K562 (cell line): ENCODE data around the gene ZKSCAN3. TPM values are rescaled to one million over a fixed set of nuclear protein-coding genes. Genes with fewer than 3 reads are reported as not detected.

Experiments
- BRCA1 ChIP-seq, 2 experiments: fragments of 450-650 bp in 1 of 2; sonication (generic) in 1 of 2; formaldehyde crosslinking in 1 of 2; IDR thresholded peaks; 2 replicates each; pipeline versions ENCODE4 v1.5.0 to v1.6.1; 2017 to 2020; ENCODE audit warnings: mild to moderate bottlenecking in 1 of 2, missing genetic modification reagents in 1 of 2
- CREBBP ChIP-seq: IDR thresholded peaks from one replicate; pipeline ENCODE4 v1.6.1; 2012; ENCODE audit warnings: low read depth, mild to moderate bottlenecking, control low read depth, inconsistent platforms, low read length
- DNMT1 ChIP-seq: fragments of 450-650 bp; IDR thresholded peaks from 2 replicates; pipeline ENCODE4 v1.6.1; 2016; ENCODE audit warnings: antibody characterized with exemption, mild to moderate bottlenecking
- MBD2 ChIP-seq: sonication (generic); IDR thresholded peaks from 2 replicates; pipeline ENCODE4 v1.6.1; 2016; ENCODE audit warnings: low read depth, borderline replicate concordance
- RBM25 ChIP-seq: fragments of 200-400 bp; formaldehyde crosslinking; IDR thresholded peaks from 2 replicates; pipeline ENCODE4 v1.6.1; 2018; ENCODE audit warnings: low read length, low read depth, moderate library complexity; ENCODE audit not compliant: severe bottlenecking
- RNF2 ChIP-seq: sonication (generic); IDR thresholded peaks from 2 replicates; pipeline ENCODE4 v1.6.1; 2016
- TAF1 ChIP-seq: IDR thresholded peaks from 2 replicates; pipeline ENCODE4 v1.6.1; 2011; ENCODE audit warnings: mild to moderate bottlenecking, low read length, moderate library complexity; ENCODE audit not compliant: insufficient read depth, control insufficient read depth, severe bottlenecking; ENCODE audit errors: extremely low read depth
- TAF15 ChIP-seq: fragments of 200-400 bp; formaldehyde crosslinking; IDR thresholded peaks from 2 replicates; pipeline ENCODE4 v1.6.1; 2017; ENCODE audit warnings: mild to moderate bottlenecking, low read depth, low read length, moderate library complexity
- TEAD2 ChIP-seq: fragments of 450-650 bp; IDR thresholded peaks from 2 replicates; pipeline ENCODE4 v1.6.1; 2016; ENCODE audit warnings: missing genetic modification characterization, control low read depth, missing compliant biosample characterization
- ZBED1 ChIP-seq: IDR thresholded peaks from 2 replicates; pipeline ENCODE4 v1.6.1; 2014
- ZBTB7A ChIP-seq: IDR thresholded peaks from 2 replicates; pipeline ENCODE4 v1.6.1; 2011; ENCODE audit warnings: low read depth, mild to moderate bottlenecking, low read length, moderate library complexity, borderline replicate concordance; ENCODE audit not compliant: control insufficient read depth
- ZNF184 ChIP-seq: sonication (generic); formaldehyde crosslinking; IDR thresholded peaks from 2 replicates; pipeline ENCODE4 v1.5.0; 2020; ENCODE audit warnings: missing genetic modification reagents
- ZNF224 ChIP-seq: sonication (generic); formaldehyde crosslinking; IDR thresholded peaks from 2 replicates; pipeline ENCODE4 v1.8.0; 2022; ENCODE audit warnings: mild to moderate bottlenecking, missing genetic modification reagents
- polyA plus RNA-seq, 8 experiments: library from polyadenylated mRNA; depleted of rRNA in 4 of 8; stranded (reverse) in 5 of 8; unstranded in 3 of 8; fragments of >200 nt; fragmentation: Nextera tagmentation in 2 of 8; fragmentation: Illumina TruSeq in 1 of 8; extraction: Ambion mirVana in 2 of 8; extraction: Trizol in 1 of 8; gene quantifications; 2 replicates each; pipeline versions ENCODE4 v1.2.1 to v1.2.3, GENCODE V29; 2011 to 2014; ENCODE audit warnings: inconsistent platforms in 1 of 8, missing spikeins in 1 of 8
- total RNA-seq, 7 experiments: library from RNA; depleted of rRNA in 6 of 7; stranded (reverse); fragments of >200 nt in 6 of 7; fragmentation: Illumina TruSeq in 2 of 7; extraction: Trizol in 2 of 7; gene quantifications; 2 replicates each; pipeline versions ENCODE4 v1.2.1 to v1.2.3, GENCODE V29; 2011 to 2021; ENCODE audit warnings: low replicate concordance in 1 of 7
- TF ChIP-seq, protein P1 (sequence below): fragments of 250-450 bp; sonication (Bioruptor Pico); IDR thresholded peaks from 2 replicates; pipeline ENCODE4 v1.8.0; 2022; ENCODE audit warnings: moderate library complexity, mild to moderate bottlenecking, inconsistent platforms
- TF ChIP-seq, protein P2 (sequence below): fragments of 450-650 bp; IDR thresholded peaks from 2 replicates; pipeline ENCODE4 v1.6.1; 2018; ENCODE audit not compliant: partially characterized antibody
- TF ChIP-seq, protein P3 (sequence below): fragments of 250-450 bp; sonication (Bioruptor Pico); IDR thresholded peaks from 2 replicates; pipeline ENCODE4 v1.6.1; 2021; ENCODE audit warnings: mild to moderate bottlenecking
- TF ChIP-seq, protein P4 (sequence below): fragments of 250-450 bp; sonication (Bioruptor Pico); IDR thresholded peaks from 2 replicates; pipeline ENCODE4 v1.4.0; 2020; ENCODE audit warnings: borderline replicate concordance

The ZKSCAN3 gene
- total and polyA plus RNA-seq, 9 of the 15 experiments (the other 6 are each of a cell fraction or from before 2014, with no cell fraction given) = 3.0 to 12.4 (median 10.2) TPM

DNA sequence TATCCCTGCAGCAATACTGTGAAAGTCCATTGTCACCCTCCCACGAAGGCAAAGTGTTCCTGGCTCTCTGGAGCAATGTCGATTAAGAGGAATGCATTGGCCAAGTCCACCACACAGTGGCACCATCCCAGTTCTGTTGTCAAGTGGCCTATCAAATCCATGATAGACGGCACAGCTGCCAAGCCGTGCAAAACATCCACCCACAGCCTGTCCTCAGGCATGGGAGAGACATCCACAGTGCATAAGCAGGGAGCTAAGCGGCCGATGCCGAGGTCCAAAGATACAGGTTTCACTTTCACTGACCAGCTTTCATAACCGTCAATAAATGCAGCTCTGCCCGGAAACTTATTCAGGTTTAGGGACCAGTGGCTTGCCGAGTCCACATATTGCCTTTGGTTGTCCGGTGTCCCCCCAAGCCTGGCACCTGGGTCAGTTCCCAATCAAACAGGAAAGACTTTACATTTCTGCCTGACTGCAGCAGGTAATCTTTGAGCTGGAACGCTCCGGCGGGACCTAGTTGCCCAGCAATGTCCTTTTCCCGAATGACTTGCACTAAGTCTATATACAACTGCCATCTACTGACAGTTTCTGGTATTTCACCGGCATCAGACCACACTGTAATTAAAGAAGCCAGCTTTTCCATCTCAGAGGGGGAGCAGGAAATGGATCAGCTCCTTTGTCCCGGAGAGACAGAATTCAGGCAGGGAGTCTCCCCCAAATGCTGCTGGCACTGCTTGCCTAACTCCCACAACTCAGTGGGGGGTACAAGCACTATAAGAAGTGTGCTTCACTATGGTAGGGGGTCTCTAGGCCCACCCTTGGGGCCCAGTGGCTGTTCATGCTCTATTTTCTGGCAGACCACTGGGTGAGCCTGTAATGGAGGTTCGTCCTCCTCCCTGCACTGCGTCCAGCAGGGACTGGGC, 6.3 kb downstream of the ZKSCAN3 start (continued):
- TF ChIP-seq TAF15 (no peak), DNMT1 (no peak), ZNF184 (CRISPR knock-in tag) (no peak), RNF2 (no peak), TAF1 (peak; percentile 36), MBD2 (no peak), ZBED1 (no peak), BRCA1 (IDR thresholded peaks at IDR 0.05) (no peak), BRCA1 (CRISPR knock-in tag; IDR thresholded peaks at IDR 0.05) (no peak), ZBTB7A (peak; percentile 82), RBM25 (no peak), CREBBP (no peak), TEAD2 (tag) (0 out of 2 replicates have a peak, but pooled peaks have one; percentile 22), ZNF224 (CRISPR knock-in tag) (no peak)
- TF ChIP-seq, protein P1, sequence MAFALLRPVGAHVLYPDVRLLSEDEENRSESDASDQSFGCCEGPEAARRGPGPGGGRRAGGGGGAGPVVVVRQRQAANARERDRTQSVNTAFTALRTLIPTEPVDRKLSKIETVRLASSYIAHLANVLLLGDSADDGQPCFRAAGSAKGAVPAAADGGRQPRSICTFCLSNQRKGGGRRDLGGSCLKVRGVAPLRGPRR = no peak
- TF ChIP-seq, protein P2, sequence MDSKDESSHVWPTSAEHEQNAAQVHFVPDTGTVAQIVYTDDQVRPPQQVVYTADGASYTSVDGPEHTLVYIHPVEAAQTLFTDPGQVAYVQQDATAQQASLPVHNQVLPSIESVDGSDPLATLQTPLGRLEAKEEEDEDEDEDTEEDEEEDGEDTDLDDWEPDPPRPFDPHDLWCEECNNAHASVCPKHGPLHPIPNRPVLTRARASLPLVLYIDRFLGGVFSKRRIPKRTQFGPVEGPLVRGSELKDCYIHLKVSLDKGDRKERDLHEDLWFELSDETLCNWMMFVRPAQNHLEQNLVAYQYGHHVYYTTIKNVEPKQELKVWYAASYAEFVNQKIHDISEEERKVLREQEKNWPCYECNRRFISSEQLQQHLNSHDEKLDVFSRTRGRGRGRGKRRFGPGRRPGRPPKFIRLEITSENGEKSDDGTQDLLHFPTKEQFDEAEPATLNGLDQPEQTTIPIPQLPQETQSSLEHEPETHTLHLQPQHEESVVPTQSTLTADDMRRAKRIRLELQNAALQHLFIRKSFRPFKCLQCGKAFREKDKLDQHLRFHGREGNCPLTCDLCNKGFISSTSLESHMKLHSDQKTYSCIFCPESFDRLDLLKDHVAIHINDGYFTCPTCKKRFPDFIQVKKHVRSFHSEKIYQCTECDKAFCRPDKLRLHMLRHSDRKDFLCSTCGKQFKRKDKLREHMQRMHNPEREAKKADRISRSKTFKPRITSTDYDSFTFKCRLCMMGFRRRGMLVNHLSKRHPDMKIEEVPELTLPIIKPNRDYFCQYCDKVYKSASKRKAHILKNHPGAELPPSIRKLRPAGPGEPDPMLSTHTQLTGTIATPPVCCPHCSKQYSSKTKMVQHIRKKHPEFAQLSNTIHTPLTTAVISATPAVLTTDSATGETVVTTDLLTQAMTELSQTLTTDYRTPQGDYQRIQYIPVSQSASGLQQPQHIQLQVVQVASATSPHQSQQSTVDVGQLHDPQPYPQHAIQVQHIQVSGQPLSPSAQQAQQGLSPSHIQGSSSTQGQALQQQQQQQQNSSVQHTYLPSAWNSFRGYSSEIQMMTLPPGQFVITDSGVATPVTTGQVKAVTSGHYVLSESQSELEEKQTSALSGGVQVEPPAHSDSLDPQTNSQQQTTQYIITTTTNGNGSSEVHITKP = peak; percentile 51
- TF ChIP-seq, protein P3, sequence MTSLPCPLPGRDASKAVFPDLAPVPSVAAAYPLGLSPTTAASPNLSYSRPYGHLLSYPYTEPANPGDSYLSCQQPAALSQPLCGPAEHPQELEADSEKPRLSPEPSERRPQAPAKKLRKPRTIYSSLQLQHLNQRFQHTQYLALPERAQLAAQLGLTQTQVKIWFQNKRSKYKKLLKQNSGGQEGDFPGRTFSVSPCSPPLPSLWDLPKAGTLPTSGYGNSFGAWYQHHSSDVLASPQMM (CRISPR knock-in tag) = no peak
- TF ChIP-seq, protein P4, sequence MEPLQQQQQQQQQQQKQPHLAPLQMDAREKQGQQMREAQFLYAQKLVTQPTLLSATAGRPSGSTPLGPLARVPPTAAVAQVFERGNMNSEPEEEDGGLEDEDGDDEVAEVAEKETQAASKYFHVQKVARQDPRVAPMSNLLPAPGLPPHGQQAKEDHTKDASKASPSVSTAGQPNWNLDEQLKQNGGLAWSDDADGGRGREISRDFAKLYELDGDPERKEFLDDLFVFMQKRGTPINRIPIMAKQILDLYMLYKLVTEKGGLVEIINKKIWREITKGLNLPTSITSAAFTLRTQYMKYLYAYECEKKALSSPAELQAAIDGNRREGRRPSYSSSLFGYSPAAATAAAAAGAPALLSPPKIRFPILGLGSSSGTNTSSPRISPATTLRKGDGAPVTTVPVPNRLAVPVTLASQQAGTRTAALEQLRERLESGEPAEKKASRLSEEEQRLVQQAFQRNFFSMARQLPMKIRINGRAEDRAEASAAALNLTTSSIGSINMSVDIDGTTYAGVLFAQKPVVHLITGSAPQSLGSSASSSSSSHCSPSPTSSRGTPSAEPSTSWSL = no peak
